HAP-1 (cell line): ENCODE results near the gene FMC1.
"Not testable (repeated sequence)": the region's sequence is repeated elsewhere in the genome, so short reads cannot be mapped to it uniquely, and the experiment has no call there.

Experiments
- DNase-seq, 2 experiments: peaks; one replicate each; pipeline ENCODE4 v3.0.0-alpha.2; 2016 to 2020; ENCODE audit warnings: low spot score in 2 of 2
- H3K27me3 ChIP-seq: fragments of 250-450 bp; sonication (Bioruptor Pico); 2 replicates; pipeline ENCODE4 v1.5.1; 2020; ENCODE audit warnings: low read depth, mild to moderate bottlenecking, moderate library complexity
- H3K36me3 ChIP-seq: fragments of 250-450 bp; sonication (Bioruptor Pico); replicated peaks from 2 replicates; pipeline ENCODE4 v1.5.1; 2020; ENCODE audit warnings: mild to moderate bottlenecking
- H3K4me1 ChIP-seq: fragments of 250-450 bp; sonication (Bioruptor Pico); 2 replicates; pipeline ENCODE4 v1.5.1; 2020; ENCODE audit warnings: mild to moderate bottlenecking
- H3K4me3 ChIP-seq: fragments of 250-450 bp; sonication (Bioruptor Pico); 2 replicates; pipeline ENCODE4 v1.5.1; 2020; ENCODE audit warnings: mild to moderate bottlenecking, moderate library complexity
- H3K9me3 ChIP-seq: fragments of 250-450 bp; sonication (Bioruptor Pico); 2 replicates; pipeline ENCODE4 v1.5.1; 2020; ENCODE audit warnings: mild to moderate bottlenecking, moderate library complexity
- in situ Hi-C: fragments of 300-500 bp; cut with MboI; formaldehyde crosslinking; loops from 3 replicates; pipeline ENCODE4 v1.14.3; 2020; ENCODE audit warnings: low sequenced_read_pairs, inconsistent platforms, mixed read lengths

Gene FMC1

GRCh38 chr7:139355320-139355719 is 14.2 kb downstream of the FMC1 start:
- H3K4me1 ChIP-seq: no peaks in the 10 kb centered on the region; the same call in 1 of the 2 replicates
- in situ Hi-C loops: no loop called here

GRCh38 chr7:139357729-139358506 is 16.8 kb downstream of the FMC1 start:
- peak overlapping the region; percentile 81 for H3K4me3 ChIP-seq
- H3K36me3 ChIP-seq, H3K4me1 ChIP-seq, in situ Hi-C loops, DNase-seq, H3K27me3 ChIP-seq, H3K9me3 ChIP-seq: not testable (repeated sequence)

More at GRCh38 chr7:139355320-139355719, 14.2 kb downstream of the FMC1 start:
- Histone ChIP-seq H3K4me3 (no peak overlapping the region), H3K9me3 (no peaks in the 10 kb centered on the region), H3K27me3 (no peaks in the 10 kb centered on the region), H3K36me3 (peaks cover 7% of the 10 kb centered on the region; the same call in 1 of the 2 replicates)
- no peak for DNase-seq

- in situ Hi-C loops: no loop called here
Measured at GRCh38 chr7:139358541-139359365, 17.6 kb downstream of the FMC1 start.

GRCh38 chr7:139359366-139360209 is 18.5 kb downstream of the FMC1 start, which contains the start of gene LUC7L2:
LUC7L2 (plus strand) TSS chr7:139359894; CDS start chr7:139360262, 368 bp downstream.
- H3K4me1 ChIP-seq: peaks cover 9% of the 10 kb centered on the region
- DNase-seq: peak; percentile 96 to 100
- H3K4me3 ChIP-seq: peak within 1 kb of the TSS; percentile 81
- in situ Hi-C loops: no loop called here
- H3K9me3 ChIP-seq: no peaks in the 10 kb centered on the region
- H3K36me3 ChIP-seq: peaks cover 11% of the 10 kb centered on the region
- H3K27me3 ChIP-seq: no peaks in the 10 kb centered on the region

More at GRCh38 chr7:139358541-139359365, 17.6 kb downstream of the FMC1 start:
- H3K9me3 ChIP-seq: no peaks in the 10 kb centered on the region
- H3K27me3 ChIP-seq: no peaks in the 10 kb centered on the region
- peaks cover 7% of the 10 kb centered on the region; the same call in 1 of the 2 replicates for H3K36me3 ChIP-seq
- H3K4me3 ChIP-seq: peak overlapping the region; percentile 81
- DNase-seq: peak in 1 of 2 experiments; percentile 2
- H3K4me1 ChIP-seq: peaks cover 9% of the 10 kb centered on the region

- Histone ChIP-seq H3K4me3 (peak overlapping the region; percentile 81), H3K9me3 (no peaks in the 10 kb centered on the region), H3K4me1 (peaks cover 9% of the 10 kb centered on the region), H3K36me3 (peaks cover 17% of the 10 kb centered on the region), H3K27me3 (no peaks in the 10 kb centered on the region)
- in situ Hi-C loops: no loop called here
- DNase-seq: peak; percentile 96 to 99
Measured at GRCh38 chr7:139360210-139360947, 19.2 kb downstream of the FMC1 start.

GRCh38 chr7:139360948-139361307 is 19.8 kb downstream of the FMC1 start:
- in situ Hi-C loops: no loop called here

GRCh38 chr7:139361523-139361922 is 20.4 kb downstream of the FMC1 start:
- in situ Hi-C loops: no loop called here
- Histone ChIP-seq H3K4me3 (peak overlapping the region; percentile 81), H3K4me1 (peaks cover 9% of the 10 kb centered on the region), H3K36me3 (peaks cover 24% of the 10 kb centered on the region), H3K9me3 (no peaks in the 10 kb centered on the region), H3K27me3 (no peaks in the 10 kb centered on the region)
- no peak for DNase-seq

More at GRCh38 chr7:139360948-139361307, 19.8 kb downstream of the FMC1 start:
- H3K9me3 ChIP-seq: no peaks in the 10 kb centered on the region
- H3K27me3 ChIP-seq: no peaks in the 10 kb centered on the region
- no peak for DNase-seq
- peaks cover 9% of the 10 kb centered on the region for H3K4me1 ChIP-seq
- peaks cover 18% of the 10 kb centered on the region for H3K36me3 ChIP-seq
- H3K4me3 ChIP-seq: peak overlapping the region; percentile 81

- Histone ChIP-seq H3K4me3 (peak overlapping the region; percentile 81), H3K9me3 (no peaks in the 10 kb centered on the region), H3K4me1 (peaks cover 9% of the 10 kb centered on the region), H3K27me3 (no peaks in the 10 kb centered on the region), H3K36me3 (peaks cover 28% of the 10 kb centered on the region)
- peak in 1 of 2 experiments; percentile 48 for DNase-seq
- in situ Hi-C loops: no loop called here
Measured at GRCh38 chr7:139362302-139362701, 21.2 kb downstream of the FMC1 start.

GRCh38 chr7:139362981-139363380 is 21.8 kb downstream of the FMC1 start:
- in situ Hi-C loops: no loop called here
- DNase-seq: no peak
- peaks cover 9% of the 10 kb centered on the region for H3K4me1 ChIP-seq
- H3K4me3 ChIP-seq: no peak overlapping the region
- no peaks in the 10 kb centered on the region for H3K27me3 ChIP-seq
- H3K36me3 ChIP-seq: peaks cover 33% of the 10 kb centered on the region
- H3K9me3 ChIP-seq: no peaks in the 10 kb centered on the region

- Histone ChIP-seq H3K36me3 (peaks cover 31% of the 10 kb centered on the region), H3K9me3 (no peaks in the 10 kb centered on the region), H3K4me3 (no peak overlapping the region), H3K27me3 (no peaks in the 10 kb centered on the region), H3K4me1 (peaks cover 26% of the 10 kb centered on the region)
- in situ Hi-C loops: no loop called here
- peak in 1 of 2 experiments; percentile 1 for DNase-seq
Measured at GRCh38 chr7:139365336-139365735, 24.2 kb downstream of the FMC1 start.

- Histone ChIP-seq H3K36me3 (peaks cover 31% of the 10 kb centered on the region), H3K4me3 (no peak overlapping the region), H3K4me1 (peaks cover 36% of the 10 kb centered on the region), H3K27me3 (no peaks in the 10 kb centered on the region), H3K9me3 (no peaks in the 10 kb centered on the region)
- in situ Hi-C loops: no loop called here
- peak in 1 of 2 experiments; percentile 1 for DNase-seq
Measured at GRCh38 chr7:139366400-139366799, 25.3 kb downstream of the FMC1 start.

GRCh38 chr7:139367438-139368155 is 26.5 kb downstream of the FMC1 start:
- Histone ChIP-seq H3K4me3 (no peak overlapping the region), H3K9me3 (no peaks in the 10 kb centered on the region), H3K36me3 (peaks cover 31% of the 10 kb centered on the region), H3K4me1 (peaks cover 34% of the 10 kb centered on the region), H3K27me3 (no peaks in the 10 kb centered on the region)
- in situ Hi-C loops: no loop called here
- peak in 1 of 2 experiments; percentile 1 for DNase-seq
